ENCODE results near the gene CDH6.

CDH6 gene

DNA sequence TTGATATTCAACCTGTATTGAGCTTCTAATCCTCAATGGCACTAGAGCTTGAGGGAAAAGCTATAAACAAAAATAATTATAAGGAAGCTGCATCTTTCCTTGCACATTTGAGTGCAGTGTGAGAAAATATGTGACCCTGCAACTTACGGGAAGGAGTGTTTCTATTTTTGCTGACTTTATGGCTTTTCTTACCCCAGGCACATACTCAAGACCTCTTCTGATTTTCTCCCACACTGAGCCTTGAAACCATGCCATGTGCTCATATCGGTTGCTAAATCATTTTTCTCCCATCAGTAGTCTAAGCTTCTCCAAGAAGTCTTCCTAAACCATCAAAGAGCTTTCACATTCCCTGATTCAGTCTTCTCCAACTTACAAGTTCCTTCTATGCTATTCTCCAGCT, 91.5 kb downstream of the CDH6 start:
- H3K4me3 ChIP-seq (ENCODE audit: low read depth in 1 of 2, low read length in 2 of 2) = no peak overlapping the region
- no peak overlapping the region for H3K27ac ChIP-seq (ENCODE audit: low read length)
- H3K4me1 ChIP-seq (ENCODE audit: control insufficient read depth in 1 of 2, insufficient read depth in 2 of 2, low read length in 2 of 2) = no peaks in the 10 kb centered on the region
- H3K27me3 ChIP-seq (ENCODE audit: low read depth, low read length) = no peaks in the 10 kb centered on the region
- H3K9me3 ChIP-seq (ENCODE audit: control insufficient read depth in 1 of 2, low read length in 2 of 2) = no peaks in the 10 kb centered on the region
- H3K36me3 ChIP-seq (ENCODE audit: control insufficient read depth in 1 of 2, insufficient read depth in 2 of 2, low read length in 2 of 2) = no peaks in the 10 kb centered on the region

DNA sequence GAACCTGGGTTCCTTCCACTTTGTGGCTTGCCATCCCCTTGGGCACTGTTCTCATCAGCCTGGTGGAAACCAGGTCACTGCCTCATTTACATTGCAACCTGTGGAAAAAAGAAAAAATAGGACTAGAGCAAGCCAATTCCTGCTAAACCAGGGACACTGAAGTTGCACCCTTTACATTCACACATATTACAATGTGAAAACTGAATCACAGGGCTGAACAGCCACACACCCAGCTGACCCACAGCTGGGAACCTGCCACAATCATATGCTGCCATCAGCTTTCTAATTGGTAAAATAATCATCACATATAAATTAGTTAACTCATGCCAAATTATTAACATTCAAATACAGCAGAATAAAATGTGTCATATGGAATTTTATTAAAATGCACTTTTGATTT, 94.5 kb downstream of the CDH6 start:
- H3K27me3 ChIP-seq (ENCODE audit: low read depth, low read length) = no peaks in the 10 kb centered on the region
- H3K9me3 ChIP-seq (ENCODE audit: control insufficient read depth in 1 of 2, low read length in 2 of 2) = no peaks in the 10 kb centered on the region
- no peak overlapping the region for H3K4me3 ChIP-seq (ENCODE audit: low read depth in 1 of 2, low read length in 2 of 2)
- H3K4me1 ChIP-seq (ENCODE audit: control insufficient read depth in 1 of 2, insufficient read depth in 2 of 2, low read length in 2 of 2) = no peaks in the 10 kb centered on the region
- no peak overlapping the region for H3K27ac ChIP-seq (ENCODE audit: low read length)
- H3K36me3 ChIP-seq (ENCODE audit: control insufficient read depth in 1 of 2, insufficient read depth in 2 of 2, low read length in 2 of 2) = no peaks in the 10 kb centered on the region

DNA sequence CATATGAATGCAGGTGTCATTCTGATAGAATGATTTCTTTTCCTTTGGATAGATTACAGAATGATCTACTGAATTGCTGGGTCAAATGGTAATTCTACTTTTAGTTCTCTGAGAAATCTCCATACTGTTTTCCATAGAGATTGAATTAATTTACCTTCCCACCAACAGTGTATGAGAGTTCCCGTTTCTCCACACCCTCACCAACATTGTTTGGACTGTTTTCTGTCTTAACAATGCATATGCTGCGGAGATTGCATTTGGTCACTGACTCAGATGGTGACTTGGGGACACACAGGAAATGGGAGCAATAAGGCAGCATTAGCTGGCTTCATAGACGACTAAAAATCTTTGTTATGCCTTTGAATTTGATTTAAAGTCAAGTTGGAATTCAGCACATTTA, 95.9 kb downstream of the CDH6 start:
- no peaks in the 10 kb centered on the region for H3K9me3 ChIP-seq (ENCODE audit: control insufficient read depth in 1 of 2, low read length in 2 of 2)
- no peak overlapping the region for H3K27ac ChIP-seq (ENCODE audit: low read length)
- H3K4me3 ChIP-seq (ENCODE audit: low read depth in 1 of 2, low read length in 2 of 2) = no peak overlapping the region
- H3K4me1 ChIP-seq (ENCODE audit: control insufficient read depth in 1 of 2, insufficient read depth in 2 of 2, low read length in 2 of 2) = no peaks in the 10 kb centered on the region
- no peaks in the 10 kb centered on the region for H3K36me3 ChIP-seq (ENCODE audit: control insufficient read depth in 1 of 2, insufficient read depth in 2 of 2, low read length in 2 of 2)
- no peaks in the 10 kb centered on the region for H3K27me3 ChIP-seq (ENCODE audit: low read depth, low read length)

DNA sequence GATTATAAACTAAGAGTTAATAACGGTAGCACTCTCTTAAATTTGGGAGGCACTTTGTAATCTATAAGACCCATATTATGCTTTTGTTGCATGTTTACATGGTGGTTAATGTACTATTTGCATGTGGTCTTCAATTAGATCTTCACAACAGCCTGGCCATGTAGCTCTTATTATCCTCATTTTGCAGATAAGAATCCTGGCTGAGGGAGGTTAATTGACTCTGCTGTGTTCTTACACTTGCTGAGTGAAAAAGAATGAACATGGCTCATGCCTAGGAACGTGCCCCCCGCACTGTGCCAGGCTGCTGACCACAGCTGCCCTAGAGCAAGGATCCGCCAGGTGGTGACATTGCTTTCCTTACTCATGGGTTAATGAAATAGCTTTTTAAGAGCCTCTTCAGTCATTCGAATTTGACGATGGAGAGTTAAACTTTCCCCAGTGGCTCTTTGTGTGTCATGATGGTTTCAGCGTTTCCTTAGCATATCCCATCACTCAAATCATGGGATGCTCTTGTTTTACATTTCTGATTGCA, 97.9 kb downstream of the CDH6 start:
- H3K4me3 ChIP-seq (ENCODE audit: low read depth in 1 of 2, low read length in 2 of 2) = no peak overlapping the region
- no peaks in the 10 kb centered on the region for H3K4me1 ChIP-seq (ENCODE audit: control insufficient read depth in 1 of 2, insufficient read depth in 2 of 2, low read length in 2 of 2)
- H3K36me3 ChIP-seq (ENCODE audit: control insufficient read depth in 1 of 2, insufficient read depth in 2 of 2, low read length in 2 of 2) = no peaks in the 10 kb centered on the region
- no peaks in the 10 kb centered on the region for H3K9me3 ChIP-seq (ENCODE audit: control insufficient read depth in 1 of 2, low read length in 2 of 2)
- no peaks in the 10 kb centered on the region for H3K27me3 ChIP-seq (ENCODE audit: low read depth, low read length)
- no peak overlapping the region for H3K27ac ChIP-seq (ENCODE audit: low read length)

DNA sequence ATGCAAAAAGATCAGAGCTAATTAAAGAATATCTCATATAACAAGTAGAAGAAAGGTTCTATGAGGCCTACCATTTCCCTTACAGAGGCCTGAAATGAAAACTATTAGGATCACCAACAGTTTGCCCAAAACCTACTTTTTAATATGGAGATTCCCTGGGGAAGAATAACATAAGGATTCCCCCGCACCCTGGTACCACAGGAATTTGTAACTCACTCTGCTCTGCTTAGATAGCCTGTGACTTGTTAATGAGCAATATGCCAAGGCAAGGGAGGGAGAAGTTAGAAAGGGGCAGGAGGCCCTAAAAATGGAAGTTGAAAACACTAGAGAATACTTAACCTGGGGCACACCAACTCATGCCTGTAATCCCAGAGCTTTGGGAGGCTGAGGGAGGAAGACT, 107.0 kb downstream of the CDH6 start:
- no peaks in the 10 kb centered on the region for H3K36me3 ChIP-seq (ENCODE audit: control insufficient read depth in 1 of 2, insufficient read depth in 2 of 2, low read length in 2 of 2)
- no peak overlapping the region for H3K27ac ChIP-seq (ENCODE audit: low read length)
- H3K4me3 ChIP-seq (ENCODE audit: low read depth in 1 of 2, low read length in 2 of 2) = no peak overlapping the region
- no peaks in the 10 kb centered on the region for H3K27me3 ChIP-seq (ENCODE audit: low read depth, low read length)
- no peaks in the 10 kb centered on the region for H3K4me1 ChIP-seq (ENCODE audit: control insufficient read depth in 1 of 2, insufficient read depth in 2 of 2, low read length in 2 of 2)
- no peaks in the 10 kb centered on the region for H3K9me3 ChIP-seq (ENCODE audit: control insufficient read depth in 1 of 2, low read length in 2 of 2)

DNA sequence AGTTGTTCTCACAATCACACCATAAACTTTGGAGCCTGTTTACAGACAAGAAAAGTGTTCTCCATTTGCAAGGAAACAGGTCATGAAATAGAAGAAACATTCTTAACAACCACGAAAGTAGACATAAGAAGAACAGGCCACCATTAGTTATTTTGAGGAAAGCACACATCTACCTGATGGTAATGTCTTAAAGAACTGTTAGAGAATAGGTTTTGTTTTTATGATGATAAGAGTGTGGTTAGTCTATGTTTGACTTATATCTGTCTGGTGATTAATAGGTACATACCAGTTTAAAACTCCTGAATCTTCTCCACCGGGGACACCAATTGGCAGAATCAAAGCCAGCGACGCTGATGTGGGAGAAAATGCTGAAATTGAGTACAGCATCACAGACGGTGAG, 108.3 kb downstream of the CDH6 start:
- Histone ChIP-seq H3K27me3 (ENCODE audit: low read depth, low read length) (no peaks in the 10 kb centered on the region), H3K4me3 (ENCODE audit: low read depth in 1 of 2, low read length in 2 of 2) (no peak overlapping the region), H3K36me3 (ENCODE audit: control insufficient read depth in 1 of 2, insufficient read depth in 2 of 2, low read length in 2 of 2) (no peaks in the 10 kb centered on the region), H3K4me1 (ENCODE audit: control insufficient read depth in 1 of 2, insufficient read depth in 2 of 2, low read length in 2 of 2) (no peaks in the 10 kb centered on the region), H3K27ac (ENCODE audit: low read length) (no peak overlapping the region), H3K9me3 (ENCODE audit: control insufficient read depth in 1 of 2, low read length in 2 of 2) (no peaks in the 10 kb centered on the region)

DNA sequence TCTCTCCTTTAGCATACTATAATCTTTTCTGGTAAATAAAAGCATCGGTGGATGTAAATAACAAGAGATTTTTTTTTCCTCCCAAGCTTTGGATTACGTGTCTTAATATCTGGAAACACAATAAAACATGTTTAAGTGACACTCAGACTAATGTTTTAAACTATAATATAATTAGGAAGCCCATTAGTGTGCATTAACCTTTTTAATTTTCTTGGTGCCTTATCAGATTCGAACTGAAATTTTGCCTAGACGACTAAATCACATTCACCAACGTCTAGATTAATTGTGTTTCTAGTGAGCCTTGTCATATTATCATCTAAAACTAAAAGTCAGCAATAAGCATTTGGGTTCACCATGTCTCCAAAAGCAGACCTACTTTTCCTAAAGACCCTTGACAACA, 110.2 kb downstream of the CDH6 start:
- Histone ChIP-seq H3K36me3 (ENCODE audit: control insufficient read depth in 1 of 2, insufficient read depth in 2 of 2, low read length in 2 of 2) (no peaks in the 10 kb centered on the region), H3K4me1 (ENCODE audit: control insufficient read depth in 1 of 2, insufficient read depth in 2 of 2, low read length in 2 of 2) (no peaks in the 10 kb centered on the region), H3K27ac (ENCODE audit: low read length) (no peak overlapping the region), H3K27me3 (ENCODE audit: low read depth, low read length) (no peaks in the 10 kb centered on the region), H3K9me3 (ENCODE audit: control insufficient read depth in 1 of 2, low read length in 2 of 2) (no peaks in the 10 kb centered on the region), H3K4me3 (ENCODE audit: low read depth in 1 of 2, low read length in 2 of 2) (no peak overlapping the region)

DNA sequence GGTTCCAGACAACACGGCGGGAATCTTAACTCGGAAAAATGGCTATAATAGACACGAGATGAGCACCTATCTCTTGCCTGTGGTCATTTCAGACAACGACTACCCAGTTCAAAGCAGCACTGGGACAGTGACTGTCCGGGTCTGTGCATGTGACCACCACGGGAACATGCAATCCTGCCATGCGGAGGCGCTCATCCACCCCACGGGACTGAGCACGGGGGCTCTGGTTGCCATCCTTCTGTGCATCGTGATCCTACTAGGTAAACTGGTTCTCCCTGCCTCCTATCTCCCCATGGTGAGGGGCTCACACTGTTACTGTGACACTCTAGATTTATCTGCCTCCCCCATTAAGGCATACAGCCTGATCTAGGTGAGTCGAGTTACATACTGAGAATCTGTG, 124.2 kb downstream of the CDH6 start:
- no peaks in the 10 kb centered on the region for H3K9me3 ChIP-seq (ENCODE audit: control insufficient read depth in 1 of 2, low read length in 2 of 2)
- no peak overlapping the region for H3K4me3 ChIP-seq (ENCODE audit: low read depth in 1 of 2, low read length in 2 of 2)
- H3K4me1 ChIP-seq (ENCODE audit: control insufficient read depth in 1 of 2, insufficient read depth in 2 of 2, low read length in 2 of 2) = no peaks in the 10 kb centered on the region
- no peaks in the 10 kb centered on the region for H3K36me3 ChIP-seq (ENCODE audit: control insufficient read depth in 1 of 2, insufficient read depth in 2 of 2, low read length in 2 of 2)
- no peak overlapping the region for H3K27ac ChIP-seq (ENCODE audit: low read length)
- H3K27me3 ChIP-seq (ENCODE audit: low read depth, low read length) = no peaks in the 10 kb centered on the region

DNA sequence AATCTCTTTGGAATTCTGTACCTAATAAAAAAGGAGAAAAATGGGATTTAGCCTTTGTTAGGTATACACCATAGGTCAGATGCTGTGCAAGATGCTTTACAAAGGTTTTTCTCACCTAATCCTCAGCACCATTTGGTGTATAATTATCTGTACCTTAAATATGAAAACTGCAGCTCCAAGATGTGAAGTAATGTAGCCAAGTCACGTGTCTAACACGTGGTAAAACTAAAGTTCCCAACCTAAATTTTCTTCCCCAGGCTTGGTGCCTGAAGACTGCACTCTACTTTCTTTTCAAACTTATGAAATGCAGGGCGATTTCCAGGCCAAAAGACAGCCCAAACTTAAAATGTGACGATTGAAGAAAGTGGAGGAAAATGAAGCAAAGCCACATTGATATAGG, 125.8 kb downstream of the CDH6 start:
- no peak overlapping the region for H3K4me3 ChIP-seq (ENCODE audit: low read depth in 1 of 2, low read length in 2 of 2)
- no peaks in the 10 kb centered on the region for H3K27me3 ChIP-seq (ENCODE audit: low read depth, low read length)
- no peaks in the 10 kb centered on the region for H3K4me1 ChIP-seq (ENCODE audit: control insufficient read depth in 1 of 2, insufficient read depth in 2 of 2, low read length in 2 of 2)
- no peak overlapping the region for H3K27ac ChIP-seq (ENCODE audit: low read length)
- no peaks in the 10 kb centered on the region for H3K36me3 ChIP-seq (ENCODE audit: control insufficient read depth in 1 of 2, insufficient read depth in 2 of 2, low read length in 2 of 2)
- H3K9me3 ChIP-seq (ENCODE audit: control insufficient read depth in 1 of 2, low read length in 2 of 2) = no peaks in the 10 kb centered on the region

DNA sequence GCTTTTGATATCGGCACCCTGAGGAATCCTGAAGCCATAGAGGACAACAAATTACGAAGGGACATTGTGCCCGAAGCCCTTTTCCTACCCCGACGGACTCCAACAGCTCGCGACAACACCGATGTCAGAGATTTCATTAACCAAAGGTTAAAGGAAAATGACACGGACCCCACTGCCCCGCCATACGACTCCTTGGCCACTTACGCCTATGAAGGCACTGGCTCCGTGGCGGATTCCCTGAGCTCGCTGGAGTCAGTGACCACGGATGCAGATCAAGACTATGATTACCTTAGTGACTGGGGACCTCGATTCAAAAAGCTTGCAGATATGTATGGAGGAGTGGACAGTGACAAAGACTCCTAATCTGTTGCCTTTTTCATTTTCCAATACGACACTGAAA, 129.5 kb downstream of the CDH6 start:
- Histone ChIP-seq H3K4me3 (ENCODE audit: low read depth in 1 of 2, low read length in 2 of 2) (no peak overlapping the region), H3K9me3 (ENCODE audit: control insufficient read depth in 1 of 2, low read length in 2 of 2) (no peaks in the 10 kb centered on the region), H3K4me1 (ENCODE audit: control insufficient read depth in 1 of 2, insufficient read depth in 2 of 2, low read length in 2 of 2) (no peaks in the 10 kb centered on the region), H3K27me3 (ENCODE audit: low read depth, low read length) (no peaks in the 10 kb centered on the region), H3K27ac (ENCODE audit: low read length) (no peak overlapping the region), H3K36me3 (ENCODE audit: control insufficient read depth in 1 of 2, insufficient read depth in 2 of 2, low read length in 2 of 2) (no peaks in the 10 kb centered on the region)

DNA sequence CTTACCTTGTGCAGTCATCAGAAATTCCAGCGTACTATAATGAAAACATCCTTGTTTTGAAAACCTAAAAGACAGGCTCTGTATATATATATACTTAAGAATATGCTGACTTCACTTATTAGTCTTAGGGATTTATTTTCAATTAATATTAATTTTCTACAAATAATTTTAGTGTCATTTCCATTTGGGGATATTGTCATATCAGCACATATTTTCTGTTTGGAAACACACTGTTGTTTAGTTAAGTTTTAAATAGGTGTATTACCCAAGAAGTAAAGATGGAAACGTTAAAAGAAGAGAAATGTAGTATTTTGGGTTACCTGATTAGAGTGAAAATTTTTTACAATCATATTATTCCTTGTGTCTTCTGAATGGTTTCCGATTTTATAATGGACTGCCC, 131.4 kb downstream of the CDH6 start:
- no peaks in the 10 kb centered on the region for H3K36me3 ChIP-seq (ENCODE audit: control insufficient read depth in 1 of 2, insufficient read depth in 2 of 2, low read length in 2 of 2)
- H3K9me3 ChIP-seq (ENCODE audit: control insufficient read depth in 1 of 2, low read length in 2 of 2) = no peaks in the 10 kb centered on the region
- no peaks in the 10 kb centered on the region for H3K27me3 ChIP-seq (ENCODE audit: low read depth, low read length)
- no peak overlapping the region for H3K27ac ChIP-seq (ENCODE audit: low read length)
- no peak overlapping the region for H3K4me3 ChIP-seq (ENCODE audit: low read depth in 1 of 2, low read length in 2 of 2)
- H3K4me1 ChIP-seq (ENCODE audit: control insufficient read depth in 1 of 2, insufficient read depth in 2 of 2, low read length in 2 of 2) = no peaks in the 10 kb centered on the region

DNA sequence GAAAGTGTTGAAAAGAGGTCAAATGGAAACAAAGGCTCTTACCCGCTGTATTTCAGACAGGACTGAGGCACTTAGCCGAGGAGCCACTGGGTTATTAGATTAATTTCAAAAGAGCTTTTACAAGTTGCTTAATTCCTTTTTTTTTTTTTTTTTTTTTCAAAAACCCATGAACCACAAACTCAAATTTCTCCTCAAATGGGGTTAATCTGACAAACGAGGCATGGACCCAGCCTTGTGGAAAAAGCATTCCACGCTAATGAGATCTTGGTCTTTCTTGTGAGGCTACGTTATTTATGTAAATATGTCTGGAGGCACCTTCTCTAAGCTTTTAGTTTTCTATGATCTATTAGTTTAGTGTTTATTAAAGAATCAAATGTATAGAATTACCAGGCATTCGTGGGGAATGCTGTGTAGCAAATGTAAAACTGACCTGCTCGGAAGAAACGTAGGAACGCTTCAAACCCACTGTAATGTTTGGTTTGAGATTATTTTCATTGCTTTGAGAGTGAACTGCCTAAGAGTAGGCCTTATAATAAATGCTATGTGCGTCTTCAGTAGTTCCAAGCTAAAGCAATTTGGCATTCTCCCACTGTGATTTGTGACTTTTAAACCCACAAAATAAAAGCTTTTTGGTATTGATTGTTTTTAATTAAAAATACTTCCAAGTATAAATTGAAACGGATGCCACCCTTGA, 134.7 kb downstream of the CDH6 start:
- Histone ChIP-seq H3K9me3 (ENCODE audit: control insufficient read depth in 1 of 2, low read length in 2 of 2) (no peaks in the 10 kb centered on the region), H3K27ac (ENCODE audit: low read length) (no peak overlapping the region), H3K36me3 (ENCODE audit: control insufficient read depth in 1 of 2, insufficient read depth in 2 of 2, low read length in 2 of 2) (no peaks in the 10 kb centered on the region), H3K4me1 (ENCODE audit: control insufficient read depth in 1 of 2, insufficient read depth in 2 of 2, low read length in 2 of 2) (no peaks in the 10 kb centered on the region), H3K4me3 (ENCODE audit: low read depth in 1 of 2, low read length in 2 of 2) (no peak overlapping the region), H3K27me3 (ENCODE audit: low read depth, low read length) (no peaks in the 10 kb centered on the region)

All from muscle layer of duodenum (tissue), 2 donors.